GM19238 (cell line): Measurements from ENCODE around the gene SLC38A10.

Experiments used
- DNase-seq: peaks from one replicate; pipeline ENCODE4 v3.0.0; 2011; ENCODE audit warnings: low spot score; ENCODE audit not compliant: insufficient read length

Gene SLC38A10

GRCh38 chr17:81331527-81332043 is 36.5 kb upstream of the SLC38A10 start:
- no peak for DNase-seq

DNA sequence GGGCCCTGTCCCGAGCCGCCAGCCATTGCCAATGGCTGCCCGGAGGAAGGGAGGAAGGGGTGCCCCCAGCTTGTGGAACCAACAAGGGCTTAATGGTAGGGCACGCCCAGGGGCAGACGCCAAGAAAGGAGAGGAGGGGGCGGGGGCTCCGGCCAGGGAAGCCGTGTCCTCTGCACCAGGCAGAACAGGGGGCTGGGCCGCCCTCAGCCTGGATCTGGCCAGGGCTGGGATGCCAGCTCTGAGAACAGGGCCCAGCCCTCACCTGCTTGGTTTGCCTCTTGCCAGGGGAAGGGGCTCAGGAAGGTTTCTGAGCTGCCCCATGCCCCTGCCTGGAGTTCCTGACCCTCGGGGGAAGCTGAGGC is 35.8 kb upstream of the SLC38A10 start:
- DNase-seq, result no peak

- DNase-seq, result no peak
Observed at GRCh38 chr17:81329927-81330883, 35.1 kb upstream of the SLC38A10 start.

DNA sequence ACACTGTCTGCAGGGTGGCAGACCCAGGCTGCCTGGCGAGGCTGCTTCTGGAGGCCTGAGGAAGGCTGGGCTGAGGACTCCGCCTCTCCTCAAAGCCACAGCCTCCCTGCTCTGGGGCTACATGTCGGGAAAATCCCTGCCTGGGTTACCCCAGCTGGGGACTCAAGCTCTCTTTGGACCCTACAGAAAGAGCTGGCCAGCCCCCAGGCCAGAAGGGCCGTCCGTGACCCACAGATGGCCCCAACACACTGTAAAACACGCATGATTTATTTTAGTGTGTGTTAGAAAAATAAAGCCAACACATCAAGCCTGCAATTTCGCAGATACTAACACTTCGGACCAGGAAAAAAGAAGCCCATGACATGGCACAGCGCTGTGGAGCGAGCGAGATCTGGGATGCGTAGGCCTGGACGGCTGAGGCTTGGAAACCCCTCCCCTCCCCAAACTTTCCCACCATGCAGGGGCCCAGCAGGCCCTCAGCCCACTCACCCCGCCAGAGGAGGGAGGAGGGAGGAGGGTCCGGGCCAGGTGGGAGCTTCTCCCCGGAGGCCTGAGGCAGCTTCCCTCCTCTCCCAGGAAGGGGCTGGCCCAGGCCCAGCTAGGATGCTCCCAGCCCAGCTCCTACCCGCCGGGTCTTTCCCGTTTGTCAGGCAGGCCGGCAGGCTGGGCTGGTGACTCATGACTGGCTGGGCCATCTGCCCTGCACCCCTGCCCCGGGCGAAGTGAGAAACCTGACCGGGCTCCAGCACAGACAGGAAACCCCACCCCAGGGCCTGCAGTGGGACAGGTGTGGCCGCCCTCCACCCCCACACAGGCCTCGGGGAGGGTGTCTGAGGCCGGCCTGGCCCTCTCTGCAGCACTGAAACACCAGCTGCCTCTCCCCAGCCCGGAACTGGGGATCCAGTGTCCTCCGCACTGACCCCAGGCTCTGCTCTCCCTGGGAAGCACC is 34.1 kb upstream of the SLC38A10 start:
- no peak for DNase-seq

- DNase-seq, result no peak
Observed at GRCh38 chr17:81328489-81328888, 33.4 kb upstream of the SLC38A10 start.

DNA sequence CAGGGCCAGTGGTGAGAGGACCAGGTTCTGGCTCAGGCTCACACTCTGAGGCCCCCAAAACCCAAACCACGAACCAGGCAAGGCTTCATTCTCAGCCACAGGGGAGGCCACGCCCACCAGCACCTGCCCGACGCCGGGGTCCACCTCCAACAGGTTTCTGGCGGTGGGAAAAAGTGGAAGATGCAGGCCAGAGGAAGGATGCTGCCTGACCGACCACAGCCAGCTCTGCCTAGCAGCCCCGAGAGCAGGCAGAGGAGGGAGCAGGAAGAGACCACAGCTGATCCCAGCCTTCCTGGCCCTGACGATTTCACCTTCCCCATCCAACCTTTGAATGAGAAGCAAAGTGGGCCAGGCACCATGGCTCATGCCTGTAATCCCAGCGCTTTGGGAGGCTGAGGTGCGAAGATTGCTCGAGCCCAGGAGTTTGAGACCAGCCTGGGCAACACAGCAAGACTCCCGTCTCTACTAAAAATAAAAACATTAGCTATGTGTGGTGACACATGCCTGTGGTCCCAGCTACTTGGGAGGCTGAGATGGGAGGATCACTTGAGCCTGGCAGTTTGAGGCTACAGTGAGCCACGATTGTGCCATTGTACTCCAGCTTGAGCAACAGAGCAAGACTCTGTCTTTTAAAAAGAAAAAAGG is 30.7 kb upstream of the SLC38A10 start:
- DNase-seq, result no peak

DNA sequence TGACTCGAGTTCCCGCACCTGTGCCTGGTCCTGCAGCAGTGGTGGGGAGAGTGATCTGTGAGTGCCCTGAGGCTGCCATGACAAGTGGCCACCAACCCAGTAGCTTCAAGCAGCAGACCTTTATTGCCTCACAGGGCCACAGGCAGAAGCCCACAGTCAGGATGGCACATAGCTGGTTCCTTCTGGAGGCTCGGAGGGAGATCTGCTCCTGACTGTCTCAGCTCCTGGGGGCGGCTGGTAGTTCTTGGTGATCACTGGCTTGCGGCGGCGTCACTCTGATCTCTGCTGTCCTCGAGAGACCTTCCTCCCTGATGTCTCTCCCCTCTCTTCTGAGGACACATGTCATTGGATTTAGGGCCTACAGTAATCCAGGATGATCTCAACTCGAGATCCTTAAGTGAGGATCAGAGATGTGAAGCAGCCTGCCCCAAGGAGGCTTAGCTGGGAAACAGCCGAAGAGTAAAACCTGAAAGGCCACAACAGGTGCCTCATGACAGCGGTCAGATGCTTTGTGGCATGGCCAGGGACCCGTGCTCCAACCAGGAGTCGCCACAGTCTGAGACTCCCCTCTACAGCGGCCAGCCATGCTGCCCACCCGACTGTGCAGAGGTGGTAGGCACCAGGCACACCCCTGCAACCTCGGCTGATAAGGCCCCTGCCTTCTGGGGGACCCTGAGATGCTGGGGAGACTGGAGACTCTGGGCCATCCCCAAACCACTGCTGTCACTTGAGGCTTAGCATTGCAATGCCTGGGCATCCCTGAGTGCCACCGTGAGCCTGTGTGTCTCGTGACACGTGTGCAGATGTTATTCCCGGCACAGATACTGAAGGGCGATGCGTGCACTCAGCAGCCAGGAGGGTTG is 30.0 kb upstream of the SLC38A10 start:
- no peak for DNase-seq

DNA sequence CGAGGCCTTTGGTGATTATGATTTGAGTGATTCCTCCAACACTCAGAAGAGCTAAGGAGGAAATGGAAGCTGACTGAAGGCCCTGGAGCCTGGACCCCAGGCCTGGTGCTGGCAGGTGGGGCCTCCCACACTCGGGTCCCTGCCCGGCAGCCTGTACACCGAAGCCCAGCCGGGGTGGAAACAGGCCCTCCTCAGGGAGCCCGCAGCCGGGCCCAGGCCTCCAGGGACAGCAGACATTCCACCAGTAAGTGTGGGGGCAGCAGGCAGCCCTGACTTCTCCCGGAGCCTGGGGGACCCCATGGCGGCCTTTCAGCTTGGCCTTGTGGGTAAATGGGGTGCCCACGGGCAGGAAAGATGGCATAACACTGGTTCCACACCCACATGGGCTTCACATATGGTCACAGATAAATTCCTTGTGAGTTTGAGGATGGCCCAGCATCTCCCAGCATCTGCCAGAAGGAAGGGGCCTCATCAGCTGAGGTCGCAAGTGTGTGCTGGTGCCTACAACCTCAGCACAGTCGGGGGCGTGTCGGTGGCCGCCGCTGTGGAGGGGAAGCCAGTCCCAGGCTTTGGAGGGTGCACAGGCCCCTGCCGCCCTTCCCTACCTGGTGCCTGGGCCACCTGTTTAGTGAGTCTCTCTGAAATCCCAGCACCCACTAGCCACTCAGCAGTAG is 29.2 kb upstream of the SLC38A10 start:
- DNase-seq, result no peak

DNA sequence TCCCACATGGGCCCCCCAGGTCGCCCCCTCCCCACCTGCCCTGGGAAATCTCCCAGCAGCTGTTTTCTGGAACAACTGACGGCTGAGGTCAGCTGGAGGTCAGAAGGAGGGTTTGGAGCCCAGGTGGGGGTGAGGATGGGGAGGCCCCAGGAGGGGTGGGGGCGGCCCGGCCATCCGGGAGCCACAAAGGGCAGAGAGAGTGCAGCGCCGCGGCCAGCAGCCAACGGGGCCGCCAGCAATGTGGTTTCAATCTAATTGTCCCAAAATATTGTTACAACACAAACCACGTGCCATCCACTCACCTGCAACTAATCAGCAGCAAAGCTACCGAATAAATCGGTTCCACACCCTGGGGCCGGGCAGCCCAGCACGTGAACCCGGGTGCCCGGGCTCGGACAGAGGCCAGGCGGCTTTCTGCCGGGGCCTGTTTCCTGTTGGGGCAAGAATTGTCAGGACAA is 28.3 kb upstream of the SLC38A10 start:
- no peak for DNase-seq

DNA sequence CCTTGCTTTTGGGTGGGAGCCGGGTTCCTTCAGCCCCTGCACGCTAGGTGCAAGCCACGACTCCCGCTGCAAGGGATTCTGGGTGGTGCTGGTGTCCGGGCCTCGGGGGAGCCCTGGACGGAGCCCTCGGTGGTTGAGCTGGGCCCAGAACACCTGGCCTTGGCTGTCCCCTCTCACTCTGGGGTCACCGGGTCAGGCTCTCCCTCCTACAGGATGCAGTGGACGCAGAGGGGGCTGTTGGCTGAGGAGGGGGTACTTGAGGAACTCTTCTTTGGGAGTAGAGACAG is 27.9 kb upstream of the SLC38A10 start:
- DNase-seq, result no peak

DNA sequence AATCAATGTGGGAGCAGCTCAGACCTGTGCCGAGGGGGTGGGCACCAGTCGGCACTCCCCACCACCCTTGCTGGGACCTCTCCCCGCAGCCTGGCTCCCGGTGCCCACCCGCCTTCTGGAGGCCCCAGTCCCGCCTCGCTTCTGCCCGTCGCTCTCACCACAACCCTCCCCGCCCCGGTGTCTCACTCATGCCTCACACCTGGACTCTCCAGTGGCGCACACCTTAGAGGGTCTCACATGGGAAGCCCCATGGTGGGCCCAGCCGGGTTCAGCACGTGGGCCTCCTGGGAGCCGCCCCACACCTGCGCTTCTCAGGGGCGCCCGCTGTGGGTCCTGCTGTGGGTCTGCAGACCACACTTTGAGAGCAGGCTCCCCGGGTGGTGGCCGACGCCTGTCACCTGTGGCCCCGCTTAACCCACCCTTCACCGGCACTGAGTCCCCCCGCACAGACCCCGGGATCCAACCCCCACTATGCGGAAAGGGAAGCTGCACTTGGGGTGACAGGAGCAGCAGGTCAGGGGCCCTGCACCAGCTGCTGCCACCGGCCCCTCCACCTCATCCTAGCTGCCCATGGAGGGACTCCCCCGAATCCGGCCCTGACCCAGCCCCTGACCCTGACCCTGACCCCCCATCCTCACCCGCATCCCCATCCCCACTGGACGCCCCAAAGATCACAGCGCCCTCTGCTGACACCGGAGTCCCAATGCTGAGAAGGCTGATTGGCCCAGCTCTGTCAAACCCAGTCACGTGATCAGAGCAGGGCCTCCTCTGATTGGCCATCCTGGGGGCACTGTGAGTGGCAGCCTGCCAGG is 27.4 kb upstream of the SLC38A10 start:
- DNase-seq, result peak; percentile 63

GRCh38 chr17:81317961-81318605 is 23.0 kb upstream of the SLC38A10 start:
- DNase-seq, result no peak

- no peak for DNase-seq
Observed at GRCh38 chr17:81317530-81317821, 22.4 kb upstream of the SLC38A10 start.

- no peak for DNase-seq
Observed at GRCh38 chr17:81315885-81316391, 20.8 kb upstream of the SLC38A10 start.

DNA sequence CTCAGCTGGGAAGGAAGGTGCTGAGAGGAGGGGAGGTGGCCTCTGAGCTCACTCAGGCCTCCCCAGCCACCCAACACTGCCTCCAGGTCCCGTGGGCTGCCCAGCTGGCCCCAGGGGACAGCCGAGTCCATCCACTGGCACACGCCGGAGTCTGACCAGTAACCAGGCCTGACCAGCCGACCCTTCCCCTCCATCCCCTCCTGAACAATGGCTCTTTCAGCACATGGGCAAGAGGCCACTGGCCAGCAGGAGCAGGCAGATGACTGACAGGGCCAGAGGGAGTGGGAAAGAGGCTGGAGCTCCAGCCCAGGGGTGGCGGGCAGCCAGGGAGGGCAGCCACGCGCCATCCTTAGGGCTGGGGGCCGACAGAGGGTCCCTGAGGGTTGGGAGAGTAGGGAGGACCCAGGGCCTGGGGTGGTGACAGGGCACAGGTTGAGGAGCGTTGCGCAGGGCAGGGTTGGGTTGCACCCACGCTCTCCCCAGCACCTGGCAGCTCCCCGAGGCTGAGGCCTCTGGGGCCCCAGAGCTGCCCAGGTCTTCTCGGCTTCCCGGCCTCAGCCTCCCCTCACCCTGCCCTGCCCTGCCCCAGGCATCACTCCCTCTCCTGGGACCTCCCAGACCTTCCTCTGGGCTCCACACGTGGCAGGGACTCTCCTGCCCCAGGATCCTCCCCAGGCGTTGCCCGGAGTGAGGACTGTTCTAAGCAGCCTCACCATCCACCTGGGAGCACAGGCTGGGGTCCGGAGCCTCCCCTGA is 20.2 kb upstream of the SLC38A10 start:
- no peak for DNase-seq

GRCh38 chr17:81314398-81315081 is 19.4 kb upstream of the SLC38A10 start:
- DNase-seq, result no peak

DNA sequence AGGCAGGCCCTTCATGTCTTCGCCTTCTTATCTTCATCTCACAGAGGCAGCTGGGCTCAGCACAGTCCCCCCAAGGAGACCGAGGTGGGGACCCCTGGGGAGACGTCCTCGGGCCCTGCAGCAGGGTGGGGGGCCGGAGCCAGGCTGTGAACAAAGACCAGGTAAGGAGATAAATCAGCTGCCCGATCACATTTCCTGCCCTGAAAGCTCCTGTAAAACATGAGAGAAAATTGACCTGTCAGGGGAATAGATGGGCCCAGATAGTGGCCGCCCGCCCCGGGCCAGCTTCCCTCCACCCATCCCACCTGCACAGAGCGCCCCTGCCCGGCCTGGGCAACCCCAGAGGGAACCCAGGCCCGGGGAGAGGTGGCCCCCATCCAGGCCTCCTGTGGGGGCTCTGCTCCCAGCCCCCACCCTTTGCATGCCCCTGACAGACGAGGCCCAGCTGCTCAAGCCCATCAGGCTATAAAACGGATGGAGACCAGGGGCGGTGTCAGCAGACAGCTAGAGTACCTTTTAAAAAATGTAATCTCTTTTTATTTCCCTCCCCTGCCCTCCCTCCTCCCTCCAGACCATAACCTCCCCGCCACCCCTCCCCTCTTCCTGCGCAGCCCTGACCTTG is 18.8 kb upstream of the SLC38A10 start:
- no peak for DNase-seq
